ACC112 (cell line): ENCODE data around the gene FABP3.

ENCODE experiments used
- H2AFZ ChIP-seq: fragments of 200-600 bp; sonication (generic); one replicate; pipeline ENCODE4 v1.6.0; 2017; ENCODE audit warnings: antibody characterized with exemption, low read length; ENCODE audit not compliant: unreplicated experiment
- H3K27ac ChIP-seq: fragments of 200-600 bp; sonication (generic); 2 replicates; pipeline ENCODE4 v1.5.1; 2014; ENCODE audit warnings: low read depth, mild to moderate bottlenecking, antibody characterized with exemption, low read length, moderate library complexity
- H3K27me3 ChIP-seq: fragments of 200-600 bp; sonication (generic); 2 replicates; pipeline ENCODE4 v1.6.1; 2014; ENCODE audit warnings: mild to moderate bottlenecking, antibody characterized with exemption, low read length, moderate library complexity, mixed read lengths; ENCODE audit not compliant: insufficient read depth
- H3K36me3 ChIP-seq: fragments of 200-600 bp; sonication (generic); 2 replicates; pipeline ENCODE4 v1.6.1; 2016; ENCODE audit warnings: mild to moderate bottlenecking, antibody characterized with exemption, low read length, moderate library complexity, mixed read lengths; ENCODE audit not compliant: insufficient read depth
- H3K4me1 ChIP-seq: fragments of 200-600 bp; sonication (generic); one replicate; pipeline ENCODE4 v1.6.1; 2016; ENCODE audit warnings: low read length, mixed read lengths; ENCODE audit not compliant: insufficient read depth, unreplicated experiment, control insufficient read depth
- H3K4me3 ChIP-seq: fragments of 200-600 bp; sonication (generic); 2 replicates; pipeline ENCODE4 v1.5.1; 2014; ENCODE audit warnings: mild to moderate bottlenecking, low read depth, low read length
- H3K79me2 ChIP-seq: fragments of 200-600 bp; sonication (generic); one replicate; pipeline ENCODE4 v1.6.0; 2016; ENCODE audit warnings: low read length; ENCODE audit not compliant: control insufficient read depth, unreplicated experiment, insufficient read depth

FABP3 gene

DNA sequence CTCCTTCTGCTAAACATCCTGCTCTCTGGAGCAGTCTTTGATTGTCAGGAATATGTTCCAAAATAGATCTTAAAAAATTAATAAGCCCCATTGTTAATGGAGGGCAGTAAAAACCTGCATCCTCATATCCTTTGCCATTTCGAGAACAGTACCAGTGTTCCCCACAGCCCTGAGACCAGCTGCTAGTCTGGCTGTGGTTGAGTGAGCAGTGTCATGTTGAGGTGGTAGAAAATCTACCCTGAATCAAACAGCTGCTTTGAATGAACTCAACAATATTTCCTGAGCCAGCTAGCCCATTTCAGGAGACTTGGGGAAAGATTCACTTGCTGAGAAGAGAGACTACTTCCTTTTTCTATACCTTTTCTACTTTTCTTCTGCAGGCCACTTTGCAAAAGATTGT lies 24.4 kb downstream of the FABP3 start:
- H3K27me3 ChIP-seq: no peaks in the 10 kb centered on the region
- H2AFZ ChIP-seq: no peak overlapping the region
- no peaks in the 10 kb centered on the region for H3K4me1 ChIP-seq
- no peak overlapping the region for H3K27ac ChIP-seq
- H3K36me3 ChIP-seq: 0 out of 2 replicates have a peak, but pooled peaks cover 5% of the 10 kb centered on the region
- no peaks in the 10 kb centered on the region for H3K79me2 ChIP-seq
- no peak overlapping the region for H3K4me3 ChIP-seq

DNA sequence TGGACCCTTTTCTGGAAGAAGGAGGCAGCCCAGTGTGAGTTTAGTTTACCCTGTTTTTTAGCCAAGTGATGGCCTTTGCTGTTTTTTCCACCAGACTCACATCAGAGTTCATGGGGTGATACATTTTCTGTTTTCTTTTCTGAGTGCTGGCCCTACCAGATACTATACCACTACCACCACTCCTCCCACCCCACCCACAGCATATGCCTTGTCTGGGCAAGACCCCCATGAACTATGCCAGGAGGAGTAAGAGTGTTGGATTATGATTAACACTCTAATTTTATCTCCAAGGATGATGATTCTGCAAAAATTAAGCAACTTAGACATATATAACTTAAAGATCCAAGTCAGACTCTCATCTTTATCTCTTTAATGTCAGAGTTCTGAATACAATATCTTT lies 26.1 kb downstream of the FABP3 start:
- H3K4me3 ChIP-seq: no peak overlapping the region
- no peak overlapping the region for H3K27ac ChIP-seq
- H3K36me3 ChIP-seq: 0 out of 2 replicates have a peak, but pooled peaks cover 5% of the 10 kb centered on the region
- H2AFZ ChIP-seq: no peak overlapping the region
- H3K79me2 ChIP-seq: no peaks in the 10 kb centered on the region
- no peaks in the 10 kb centered on the region for H3K27me3 ChIP-seq
- H3K4me1 ChIP-seq: no peaks in the 10 kb centered on the region

DNA sequence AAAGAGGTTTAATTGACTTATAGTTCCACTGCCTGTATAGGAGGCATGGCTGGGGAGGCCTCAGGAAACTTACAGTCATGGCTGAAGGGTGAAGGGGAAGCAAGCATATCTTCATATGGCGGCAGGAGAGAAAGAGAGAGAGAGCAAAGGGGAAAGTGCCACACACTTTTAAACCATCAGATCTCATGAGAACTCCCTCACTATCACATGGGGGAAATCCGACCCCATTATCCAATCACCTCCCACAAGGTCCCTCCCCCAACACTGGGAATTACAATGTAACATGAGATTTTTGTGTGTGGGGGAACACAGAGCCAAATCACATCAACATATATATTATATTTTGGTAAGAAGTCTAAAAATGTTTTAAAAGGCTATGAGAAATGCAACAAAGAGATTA lies 27.2 kb downstream of the FABP3 start:
- H3K4me3 ChIP-seq: no peak overlapping the region
- no peak overlapping the region for H3K27ac ChIP-seq
- no peak overlapping the region for H2AFZ ChIP-seq
- H3K36me3 ChIP-seq: 0 out of 2 replicates have a peak, but pooled peaks cover 5% of the 10 kb centered on the region
- no peaks in the 10 kb centered on the region for H3K27me3 ChIP-seq
- no peaks in the 10 kb centered on the region for H3K79me2 ChIP-seq
- no peaks in the 10 kb centered on the region for H3K4me1 ChIP-seq

DNA sequence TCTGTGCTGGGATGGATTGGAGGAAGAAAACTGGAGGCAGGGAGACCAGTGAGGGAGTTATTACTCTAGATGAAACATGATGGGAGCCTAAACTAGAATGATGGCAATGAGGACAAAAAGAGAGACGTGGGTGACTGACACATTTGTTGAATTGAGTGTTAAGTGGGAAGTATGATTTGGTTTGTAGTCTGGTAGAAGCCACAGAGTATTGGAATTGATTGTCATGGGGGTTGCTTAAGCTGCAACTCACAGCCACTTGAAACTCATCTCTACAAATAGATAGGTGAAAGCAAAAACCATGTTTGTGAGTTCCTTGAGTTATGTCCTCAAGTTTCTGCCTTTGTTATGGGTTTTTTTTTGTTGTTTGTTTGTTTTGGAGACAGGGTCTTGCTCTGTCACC lies 28.4 kb downstream of the FABP3 start:
- H3K27ac ChIP-seq: no peak overlapping the region
- no peak overlapping the region for H2AFZ ChIP-seq
- H3K27me3 ChIP-seq: no peaks in the 10 kb centered on the region
- no peaks in the 10 kb centered on the region for H3K79me2 ChIP-seq
- H3K4me3 ChIP-seq: no peak overlapping the region
- H3K4me1 ChIP-seq: no peaks in the 10 kb centered on the region
- 0 out of 2 replicates have a peak, but pooled peaks cover 3% of the 10 kb centered on the region for H3K36me3 ChIP-seq

DNA sequence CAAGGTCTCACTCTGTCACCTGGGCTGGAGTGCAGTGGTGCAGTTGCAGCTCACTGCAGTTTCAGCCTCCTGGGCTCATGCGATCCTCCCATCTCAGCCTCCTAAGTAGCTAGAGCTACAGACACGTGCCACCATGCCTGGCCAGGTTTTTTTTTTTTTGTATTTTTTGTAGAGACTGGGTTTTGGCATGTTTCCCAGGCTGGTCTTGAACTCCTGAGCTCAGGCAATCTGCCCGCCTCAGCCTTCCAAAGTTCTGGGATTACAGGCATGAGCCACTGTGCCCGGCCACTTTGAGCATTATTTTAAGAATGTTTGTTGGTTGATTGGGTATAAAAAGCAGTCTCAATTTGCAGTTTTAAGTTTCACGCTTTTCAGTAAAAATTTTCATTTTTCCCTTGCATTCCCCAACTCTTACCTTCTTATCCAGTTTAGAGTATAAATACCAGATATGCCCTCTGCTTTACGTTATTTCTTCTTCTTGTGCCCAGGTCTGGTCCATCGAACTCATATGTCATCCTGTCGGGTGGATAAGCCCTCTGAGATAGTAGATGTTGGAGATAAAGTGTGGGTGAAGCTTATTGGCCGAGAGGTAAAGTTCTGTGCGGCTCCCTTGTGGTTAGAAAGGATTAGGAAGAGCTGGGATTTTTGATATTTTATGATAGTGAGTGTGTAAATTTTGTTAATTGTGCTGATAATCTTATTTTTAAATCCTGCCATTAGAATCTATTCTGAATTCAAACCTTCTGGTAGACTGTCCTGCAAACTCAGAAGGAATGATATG lies 36.0 kb downstream of the FABP3 start:
- no peak overlapping the region for H3K4me3 ChIP-seq
- H2AFZ ChIP-seq: no peak overlapping the region
- no peaks in the 10 kb centered on the region for H3K79me2 ChIP-seq
- no peaks in the 10 kb centered on the region for H3K4me1 ChIP-seq
- no peak overlapping the region for H3K27ac ChIP-seq
- H3K36me3 ChIP-seq: peaks cover 6% of the 10 kb centered on the region; the same call in 1 of the 2 replicates
- no peaks in the 10 kb centered on the region for H3K27me3 ChIP-seq

DNA sequence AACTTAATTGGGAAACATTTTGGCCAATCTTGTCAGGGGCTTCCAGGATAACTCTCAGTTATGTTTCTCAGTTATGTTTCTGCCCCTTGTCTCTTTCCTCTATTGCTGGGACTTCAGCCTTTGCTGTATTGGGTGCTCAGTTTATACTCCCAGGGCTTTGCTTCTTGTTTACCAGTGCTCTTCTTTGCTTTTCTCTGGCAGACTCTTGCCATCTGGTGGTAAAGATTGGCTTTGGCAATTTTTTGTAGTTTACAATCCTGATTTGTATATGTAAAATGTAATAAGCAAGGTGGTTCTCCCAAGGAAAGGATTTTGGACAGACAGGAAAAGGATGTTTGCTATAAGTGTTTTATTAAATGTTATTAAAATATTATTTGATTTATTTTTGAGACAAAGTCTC lies 37.9 kb downstream of the FABP3 start:
- Histone ChIP-seq H3K27me3 (no peaks in the 10 kb centered on the region), H3K4me3 (no peak overlapping the region), H3K79me2 (no peaks in the 10 kb centered on the region), H2AFZ (no peak overlapping the region), H3K36me3 (peaks cover 6% of the 10 kb centered on the region; the same call in 1 of the 2 replicates), H3K27ac (no peak overlapping the region), H3K4me1 (no peaks in the 10 kb centered on the region)

DNA sequence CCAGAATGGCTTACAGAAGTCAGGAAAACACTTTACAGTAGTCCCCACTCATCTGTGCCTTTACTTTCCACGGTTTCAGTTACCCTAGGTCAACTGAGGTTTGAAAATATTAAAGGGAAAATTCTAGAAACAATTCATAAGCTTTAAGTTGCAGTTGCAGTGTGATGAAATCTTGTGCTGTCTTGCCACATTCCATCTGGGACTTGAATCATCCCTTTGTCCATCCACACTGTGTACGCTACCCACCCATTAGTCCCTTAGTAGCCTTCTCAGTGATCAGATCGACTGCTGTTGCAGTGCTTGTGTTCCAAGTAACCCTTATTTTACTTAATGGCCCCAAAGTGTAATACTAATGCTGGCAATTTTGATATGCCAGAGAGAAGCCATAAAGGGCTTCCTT lies 45.5 kb downstream of the FABP3 start:
- H2AFZ ChIP-seq: no peak overlapping the region
- H3K27me3 ChIP-seq: no peaks in the 10 kb centered on the region
- no peaks in the 10 kb centered on the region for H3K4me1 ChIP-seq
- H3K36me3 ChIP-seq: no peaks in the 10 kb centered on the region
- H3K4me3 ChIP-seq: no peak overlapping the region
- H3K27ac ChIP-seq: no peak overlapping the region
- H3K79me2 ChIP-seq: no peaks in the 10 kb centered on the region

DNA sequence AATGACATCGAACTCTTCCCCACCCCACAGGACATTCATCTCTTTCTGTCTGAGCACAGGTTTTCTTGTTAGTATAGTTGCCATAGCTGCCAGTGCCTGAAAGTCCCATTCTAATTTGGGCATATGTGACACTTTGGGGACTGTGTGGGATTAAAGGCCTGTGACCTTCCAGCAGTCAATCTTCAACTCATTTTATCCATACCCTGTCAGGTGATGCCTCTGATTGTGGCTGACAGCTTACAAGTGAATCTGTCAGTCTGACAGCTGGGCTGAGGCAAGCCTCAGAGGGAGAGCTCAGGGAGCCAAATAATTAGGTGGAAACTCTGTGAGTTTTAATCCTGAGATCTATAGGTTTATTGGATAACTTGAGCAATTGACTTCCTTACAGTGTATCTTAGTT lies 46.4 kb downstream of the FABP3 start:
- Histone ChIP-seq H3K36me3 (no peaks in the 10 kb centered on the region), H2AFZ (no peak overlapping the region), H3K27me3 (no peaks in the 10 kb centered on the region), H3K4me3 (no peak overlapping the region), H3K4me1 (no peaks in the 10 kb centered on the region), H3K79me2 (no peaks in the 10 kb centered on the region), H3K27ac (no peak overlapping the region)

DNA sequence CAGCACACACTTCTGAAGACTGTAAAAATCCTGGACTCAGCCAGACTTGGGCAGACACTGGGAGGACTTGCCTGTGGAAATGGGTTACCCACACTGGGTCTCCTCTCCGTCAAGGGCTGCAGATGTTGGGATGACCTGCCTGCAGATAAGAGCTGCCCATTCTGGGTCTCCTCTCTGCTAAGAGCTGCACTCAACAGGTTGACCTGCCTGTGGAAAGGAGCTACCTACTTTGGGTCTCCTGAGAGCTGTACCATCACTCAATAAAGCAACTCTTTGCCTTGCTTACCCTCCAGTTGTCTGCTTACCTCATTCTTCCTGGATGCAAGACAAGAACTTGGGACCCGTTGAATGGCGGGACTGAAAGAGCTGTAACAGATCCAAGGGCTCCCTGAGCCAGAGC lies 47.9 kb downstream of the FABP3 start:
- Histone ChIP-seq H3K4me1 (no peaks in the 10 kb centered on the region), H3K79me2 (no peaks in the 10 kb centered on the region), H3K27ac (no peak overlapping the region), H3K36me3 (peaks cover 9% of the 10 kb centered on the region; the same call in 1 of the 2 replicates), H3K27me3 (no peaks in the 10 kb centered on the region), H3K4me3 (no peak overlapping the region), H2AFZ (no peak overlapping the region)

DNA sequence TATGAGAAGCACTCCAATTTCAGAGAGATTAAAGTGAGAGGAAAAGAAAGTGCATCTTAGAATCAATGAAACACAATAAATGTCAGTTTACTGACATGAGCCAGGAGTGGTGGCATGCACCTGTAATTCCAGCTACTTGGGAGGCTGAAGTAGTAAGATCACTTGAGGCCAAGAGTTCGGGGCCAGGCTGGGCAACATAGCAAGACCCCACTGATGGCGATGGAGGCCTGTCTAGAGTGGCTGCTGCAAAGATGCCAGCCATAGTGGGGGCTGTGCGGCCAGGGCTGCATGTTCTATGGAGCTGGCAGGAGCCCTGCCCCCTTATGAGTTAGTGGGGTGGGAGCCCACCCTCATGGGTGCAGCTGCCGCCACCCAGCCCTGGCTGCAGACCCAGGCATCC lies 48.8 kb downstream of the FABP3 start:
- no peaks in the 10 kb centered on the region for H3K27me3 ChIP-seq
- peaks cover 14% of the 10 kb centered on the region; the same call in 1 of the 2 replicates for H3K36me3 ChIP-seq
- H2AFZ ChIP-seq: no peak overlapping the region
- H3K4me3 ChIP-seq: no peak overlapping the region
- H3K79me2 ChIP-seq: no peaks in the 10 kb centered on the region
- H3K4me1 ChIP-seq: no peaks in the 10 kb centered on the region
- no peak overlapping the region for H3K27ac ChIP-seq

DNA sequence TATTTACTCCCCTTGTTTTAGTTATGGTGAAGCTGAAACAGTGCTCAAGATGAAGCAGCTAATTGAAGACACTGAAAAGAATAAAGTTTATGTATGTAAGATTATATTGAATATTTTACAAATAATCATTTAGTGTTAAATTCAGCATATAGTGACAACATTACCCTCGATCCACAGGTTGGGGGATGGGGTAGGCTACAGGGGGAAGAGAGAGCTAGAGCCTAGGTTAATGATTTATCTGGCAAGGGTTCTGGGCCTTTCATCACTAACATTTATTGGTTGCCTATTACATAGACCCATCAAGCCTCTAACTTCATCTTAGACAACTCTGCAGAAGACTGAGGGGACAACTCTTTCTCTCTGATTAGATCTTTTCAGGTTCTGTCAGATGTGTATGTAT lies 54.7 kb downstream of the FABP3 start:
- H3K4me3 ChIP-seq: no peak overlapping the region
- H3K27ac ChIP-seq: no peak overlapping the region
- H3K36me3 ChIP-seq: peaks cover 32% of the 10 kb centered on the region
- H2AFZ ChIP-seq: no peak overlapping the region
- H3K4me1 ChIP-seq: no peaks in the 10 kb centered on the region
- H3K79me2 ChIP-seq: no peaks in the 10 kb centered on the region
- no peaks in the 10 kb centered on the region for H3K27me3 ChIP-seq
